ENCODE data around the gene ATOH1. TPM values are rescaled to one million over a fixed set of nuclear protein-coding genes. Genes with fewer than 3 reads are reported as not detected.

Gene ATOH1
- total RNA-seq, result 0.30 TPM

GRCh38 chr4:93828332-93828994, at the start of gene ATOH1:
Gene ATOH1 (plus strand): TSS chr4:93828753. CDS start chr4:93828927, 174 bp downstream.
- DNase-seq, result no peak

GRCh38 chr4:93779228-93779627, 49.3 kb upstream of the ATOH1 start:
- no peak for DNase-seq

- DNase-seq, result no peak
Measured at GRCh38 chr4:93780080-93780479, 48.5 kb upstream of the ATOH1 start.

- no peak for DNase-seq
Measured at GRCh38 chr4:93781198-93781597, 47.4 kb upstream of the ATOH1 start.

DNA sequence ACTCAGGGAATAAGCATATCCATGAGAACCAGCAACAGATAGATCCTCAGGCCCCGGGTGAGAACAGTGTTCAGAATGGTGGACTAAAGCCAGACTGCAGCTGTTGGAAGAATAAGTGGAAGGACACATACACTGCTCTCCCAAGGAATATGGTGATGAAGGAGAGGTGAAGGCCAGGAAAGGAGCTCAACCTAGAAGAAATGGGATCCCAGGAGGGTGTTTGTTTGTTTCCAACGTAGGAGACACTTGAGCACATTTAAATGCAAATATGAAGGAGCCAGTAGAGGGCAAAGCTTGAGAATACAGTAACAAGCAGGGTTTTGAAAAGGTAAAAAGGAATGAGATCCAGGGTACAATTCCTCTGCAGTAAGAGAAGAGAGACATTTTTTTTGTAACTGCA, 42.4 kb upstream of the ATOH1 start:
- no peak for DNase-seq

- no peak for DNase-seq
Measured at GRCh38 chr4:93788712-93789111, 39.8 kb upstream of the ATOH1 start.

DNA sequence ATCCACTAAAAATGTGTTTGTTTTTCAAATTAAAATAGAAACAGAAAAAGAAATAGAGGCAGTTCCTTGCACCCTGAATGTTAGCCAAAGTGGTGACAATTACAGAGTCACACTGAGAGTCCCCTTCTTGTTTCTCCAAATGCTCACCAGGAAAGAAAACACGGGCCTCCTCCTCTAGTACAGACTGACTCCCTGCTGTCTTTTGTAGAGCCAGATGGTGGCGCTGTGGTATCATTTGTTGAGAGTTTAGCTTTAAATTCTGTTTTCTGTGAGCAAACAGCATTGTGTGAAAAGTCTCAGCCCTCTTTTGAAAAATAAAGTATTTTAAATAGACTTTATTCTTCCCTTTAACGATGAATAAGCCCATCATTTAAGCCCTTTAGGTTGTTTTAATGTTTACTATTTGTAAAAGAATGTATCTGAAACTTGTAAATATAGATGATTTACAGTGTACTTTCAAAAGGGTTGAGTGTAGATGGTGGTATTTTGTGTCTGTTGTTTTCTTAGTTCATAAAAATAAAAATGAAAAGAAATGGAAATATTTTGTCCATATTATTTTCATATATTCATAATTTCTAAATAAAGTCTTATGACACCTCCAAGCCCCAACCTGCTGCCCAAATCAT, 36.9 kb upstream of the ATOH1 start:
- DNase-seq, result peak; percentile 14

DNA sequence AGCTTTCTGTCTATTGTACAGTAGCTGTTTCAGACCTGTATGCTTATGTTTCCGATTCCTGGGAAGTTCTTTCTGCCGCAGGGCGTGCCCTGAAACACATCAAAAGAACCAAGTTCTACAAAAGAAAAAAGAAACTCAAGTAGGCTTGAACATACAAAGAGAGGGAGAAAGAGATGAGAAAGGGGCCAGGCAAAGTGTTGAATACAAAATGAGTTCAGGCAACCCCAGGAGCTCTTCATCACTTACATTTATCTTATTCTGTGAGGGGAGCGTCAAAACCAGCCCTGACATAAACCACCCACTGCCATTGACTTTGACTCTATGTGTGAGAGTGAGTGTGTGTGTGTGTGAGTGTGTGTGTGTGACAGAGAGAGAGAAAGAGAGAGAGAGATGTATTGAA, 26.5 kb upstream of the ATOH1 start:
- DNase-seq, result no peak

GRCh38 chr4:93809773-93810172, 18.8 kb upstream of the ATOH1 start:
- DNase-seq, result no peak

- DNase-seq, result no peak
Measured at GRCh38 chr4:93810340-93810992, 18.1 kb upstream of the ATOH1 start.

DNA sequence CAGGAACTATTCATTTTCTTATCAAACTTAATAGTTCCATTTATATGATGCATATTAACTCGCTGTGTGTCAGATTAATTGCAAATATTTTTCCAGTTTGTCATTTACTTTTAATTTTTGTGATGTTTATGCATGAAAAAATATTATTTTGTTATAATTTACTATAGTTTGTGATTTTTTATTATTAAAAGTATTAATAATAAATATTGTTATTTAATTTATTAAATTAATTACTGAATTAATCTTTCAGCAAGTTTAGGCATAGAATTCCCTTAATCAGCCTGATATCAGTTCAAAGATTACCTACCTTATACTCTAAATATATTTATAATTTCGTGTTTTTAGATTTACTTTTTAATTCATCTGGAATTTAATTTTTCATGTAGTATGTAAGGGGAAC, 15.5 kb upstream of the ATOH1 start:
- no peak for DNase-seq

DNA sequence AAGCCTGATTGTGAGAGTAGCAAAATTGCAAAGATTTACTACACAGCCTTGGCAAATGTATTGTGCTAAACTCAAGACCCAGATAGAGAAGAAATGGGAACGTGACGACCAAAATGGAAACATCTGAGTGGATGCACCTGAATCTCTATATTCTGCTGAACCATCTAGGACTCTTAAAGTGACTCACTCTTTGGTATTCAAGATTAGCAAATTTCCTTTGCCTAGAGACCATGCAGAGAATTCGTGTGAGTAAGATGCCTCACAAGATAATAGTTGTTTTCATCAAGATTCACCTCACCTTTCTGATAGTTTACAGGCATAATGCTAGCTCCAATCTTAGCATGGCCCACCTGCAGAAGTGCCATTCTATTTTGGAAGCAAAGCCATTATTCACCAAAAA, 14.4 kb upstream of the ATOH1 start:
- DNase-seq, result no peak

DNA sequence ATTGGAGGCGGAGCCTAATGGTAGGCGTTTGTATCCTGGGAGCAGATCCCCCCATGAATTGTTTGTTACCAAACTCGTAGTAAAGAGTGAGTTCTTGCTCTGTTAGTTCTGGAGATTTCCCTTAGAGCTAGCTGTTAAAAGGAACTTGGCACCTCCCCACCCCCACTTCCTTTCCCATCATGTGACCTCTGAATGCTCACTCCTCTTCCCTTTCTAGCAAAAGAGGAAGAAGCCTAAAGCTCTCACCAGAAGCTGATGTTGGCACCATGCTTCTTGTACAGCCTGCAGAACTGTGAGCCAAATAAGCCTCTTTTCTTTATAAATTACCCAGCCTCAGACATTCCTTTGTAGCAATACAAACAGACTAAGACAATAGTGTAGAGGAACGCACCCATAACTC, 13.8 kb upstream of the ATOH1 start:
- no peak for DNase-seq

GRCh38 chr4:93825551-93826216, 2.9 kb upstream of the ATOH1 start:
- no peak for DNase-seq

- no peak for DNase-seq
Measured at GRCh38 chr4:93827272-93827947, 1.1 kb upstream of the ATOH1 start.

GRCh38 chr4:93828995-93829819, 654 bp downstream of the ATOH1 start:
- no peak for DNase-seq

- DNase-seq, result no peak
Measured at GRCh38 chr4:93829820-93830687, 1.5 kb downstream of the ATOH1 start.

GRCh38 chr4:93831716-93832496, 3.4 kb downstream of the ATOH1 start:
- DNase-seq, result no peak

DNA sequence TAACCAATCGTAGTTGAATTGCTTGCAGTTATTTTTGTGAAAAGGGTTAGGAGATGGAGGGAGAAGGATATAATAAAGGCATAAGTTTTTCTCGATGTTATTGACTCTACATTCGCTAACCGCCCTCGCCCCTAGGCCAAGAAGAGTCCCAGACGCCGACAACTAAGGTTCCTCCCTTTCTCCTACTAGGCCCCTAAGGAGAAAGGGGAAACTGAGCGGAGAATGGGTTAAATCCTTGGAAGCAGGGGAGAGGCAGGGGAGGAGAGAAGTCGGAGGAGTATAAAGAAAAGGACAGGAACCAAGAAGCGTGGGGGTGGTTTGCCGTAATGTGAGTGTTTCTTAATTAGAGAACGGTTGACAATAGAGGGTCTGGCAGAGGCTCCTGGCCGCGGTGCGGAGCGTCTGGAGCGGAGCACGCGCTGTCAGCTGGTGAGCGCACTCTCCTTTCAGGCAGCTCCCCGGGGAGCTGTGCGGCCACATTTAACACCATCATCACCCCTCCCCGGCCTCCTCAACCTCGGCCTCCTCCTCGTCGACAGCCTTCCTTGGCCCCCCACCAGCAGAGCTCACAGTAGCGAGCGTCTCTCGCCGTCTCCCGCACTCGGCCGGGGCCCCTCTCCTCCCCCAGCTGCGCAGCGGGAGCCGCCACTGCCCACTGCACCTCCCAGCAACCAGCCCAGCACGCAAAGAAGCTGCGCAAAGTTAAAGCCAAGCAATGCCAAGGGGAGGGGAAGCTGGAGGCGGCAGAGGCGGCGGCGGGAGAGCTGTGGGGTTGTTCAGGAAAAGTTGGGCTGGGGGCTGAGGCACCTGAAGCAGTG, 5.9 kb downstream of the ATOH1 start:
- DNase-seq, result no peak

All from skin of body (tissue), 2 donors.